SH-SY5Y (cell line): ENCODE measurements around the gene MCM8.

Experiments used
- GATA2 ChIP-seq: IDR thresholded peaks from 2 replicates; pipeline ENCODE4 v1.6.1; 2011; ENCODE audit warnings: mild to moderate bottlenecking, low read depth, low read length
- GATA3 ChIP-seq: IDR thresholded peaks from 2 replicates; pipeline ENCODE4 v1.6.1; 2011; ENCODE audit warnings: low read depth, mild to moderate bottlenecking, low read length, moderate library complexity

DNA sequence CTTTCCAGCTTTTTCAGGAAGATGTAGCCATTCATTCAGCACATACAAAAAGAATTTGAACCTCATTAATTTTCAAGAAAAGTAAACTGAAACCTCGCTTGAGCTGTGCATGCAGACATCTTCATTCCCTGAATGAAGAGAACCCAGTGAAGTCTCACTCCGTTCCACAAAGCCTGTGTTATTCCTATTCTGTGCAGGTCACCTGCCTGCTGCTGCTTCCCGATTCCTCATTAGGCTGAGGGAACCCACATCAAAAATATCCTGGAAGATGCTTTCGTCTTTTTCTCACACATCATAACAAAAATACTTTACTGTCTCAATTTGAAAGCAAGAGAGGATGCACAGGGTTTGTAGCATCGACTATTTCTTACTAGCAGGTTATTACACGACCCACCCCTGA, 40.3 kb upstream of the MCM8 start:
- TF ChIP-seq GATA2 = no peak
- TF ChIP-seq GATA3 = no peak
